SIG-M5 treated with dmso at 0.1 percent for 504 hours (cell line): Measurements from ENCODE around the gene EGFR.

ENCODE experiments used
- DNase-seq: peaks from one replicate; lab custom pipeline; 2025; ENCODE audit not compliant: unreplicated experiment; lab: John Stamatoyannopoulos, UW

The EGFR gene

DNA sequence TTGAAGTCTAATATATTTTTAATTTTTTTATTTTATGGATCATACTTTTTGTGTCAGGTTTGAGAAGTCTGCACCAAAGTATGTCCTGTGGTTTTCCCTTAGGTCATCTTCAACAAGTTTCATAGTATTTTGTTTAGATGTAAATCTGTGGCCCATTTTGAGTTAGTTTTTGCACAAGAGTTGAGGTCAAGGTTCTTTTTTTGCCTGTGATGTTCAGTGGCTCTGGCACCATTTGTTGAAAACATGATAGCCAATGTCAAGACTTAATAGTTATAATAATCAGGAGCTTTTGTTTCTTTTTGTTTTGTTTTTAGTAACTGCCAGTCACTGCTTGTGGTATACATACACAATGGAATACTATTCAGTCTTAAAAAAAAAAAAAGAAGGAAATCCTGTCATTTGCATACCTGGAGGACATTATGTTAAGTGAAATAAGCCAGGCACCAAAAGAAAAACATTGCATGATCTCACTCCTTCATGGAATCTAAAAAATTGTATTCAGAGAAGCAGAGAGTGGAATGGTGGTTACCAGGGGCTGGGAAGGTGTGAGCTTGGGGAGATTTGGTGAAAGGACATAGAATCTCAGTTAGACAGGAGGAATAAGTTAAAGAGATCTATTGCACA, 61.3 kb downstream of the EGFR start:
- no peak for DNase-seq

DNA sequence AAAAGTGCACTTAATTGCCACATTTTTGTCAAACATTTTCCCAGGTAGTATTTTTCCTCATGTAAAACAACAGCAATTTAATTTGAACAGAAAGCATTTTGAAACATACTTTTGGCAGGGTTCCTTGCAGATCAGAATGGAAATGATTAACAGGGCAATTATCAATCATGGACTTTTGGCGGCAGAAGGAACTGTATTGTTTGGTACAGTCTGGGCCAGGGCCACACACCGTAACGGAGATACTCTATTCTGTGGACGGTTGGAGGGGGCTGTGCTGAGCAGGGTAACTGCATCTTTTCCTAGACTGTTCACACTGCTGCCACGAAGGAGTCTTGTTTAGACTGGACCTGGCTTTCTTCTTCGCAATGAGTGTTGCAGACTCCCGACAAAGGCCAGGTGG, 62.3 kb downstream of the EGFR start:
- DNase-seq, result no peak

DNA sequence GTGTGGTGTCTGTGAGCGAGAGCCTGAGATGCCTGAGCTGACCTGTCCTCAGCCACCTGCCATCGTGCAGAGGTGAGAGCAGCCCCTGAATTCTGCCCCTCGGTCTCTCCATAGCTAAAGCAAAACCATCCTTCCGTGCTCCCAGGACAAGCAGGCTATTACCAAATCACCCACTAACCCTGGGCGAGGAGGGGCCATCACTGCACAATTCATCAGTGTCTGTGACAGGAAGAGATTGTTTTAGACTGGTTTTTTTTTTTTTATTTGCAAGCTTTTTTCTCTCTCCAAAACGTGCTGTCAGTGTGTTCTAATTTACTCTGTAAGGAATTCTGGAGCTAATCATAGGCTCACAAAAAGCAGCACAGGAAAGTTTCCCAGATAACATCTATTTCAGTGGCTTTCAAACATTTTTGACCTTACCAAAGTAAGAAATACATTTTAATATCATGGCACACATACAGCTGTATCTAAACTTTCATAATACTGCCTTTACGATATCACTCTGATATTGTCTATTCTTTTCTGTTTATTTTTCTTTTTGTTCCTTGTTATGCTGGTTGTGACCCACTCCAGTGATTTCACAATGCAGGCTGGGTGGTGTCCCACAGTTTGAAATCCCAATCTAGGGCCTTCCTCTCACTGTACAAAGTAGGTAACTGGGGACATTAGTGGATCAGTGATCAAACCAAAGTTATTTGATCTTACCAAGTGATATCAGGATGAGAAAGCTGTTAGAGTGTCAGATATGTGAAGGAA, 62.8 kb downstream of the EGFR start:
- DNase-seq, result no peak

DNA sequence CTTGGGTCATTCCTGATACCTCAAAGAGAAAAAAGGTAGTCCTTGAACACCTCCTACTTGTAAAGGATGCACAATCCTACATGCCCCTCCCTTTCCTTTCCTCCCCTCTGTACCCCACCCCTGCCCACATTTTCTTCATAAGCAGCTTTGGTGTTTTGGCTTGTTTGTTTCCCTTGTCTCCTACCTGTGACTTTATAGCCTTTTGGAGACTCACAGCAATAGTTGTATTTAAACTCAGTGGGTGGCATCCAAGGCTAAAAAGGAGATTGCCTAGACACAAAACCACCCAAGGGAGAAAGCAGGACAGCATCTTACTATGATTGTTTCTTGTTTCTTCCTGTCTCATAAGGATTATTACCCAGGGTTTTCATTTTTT, 63.4 kb downstream of the EGFR start:
- no peak for DNase-seq

DNA sequence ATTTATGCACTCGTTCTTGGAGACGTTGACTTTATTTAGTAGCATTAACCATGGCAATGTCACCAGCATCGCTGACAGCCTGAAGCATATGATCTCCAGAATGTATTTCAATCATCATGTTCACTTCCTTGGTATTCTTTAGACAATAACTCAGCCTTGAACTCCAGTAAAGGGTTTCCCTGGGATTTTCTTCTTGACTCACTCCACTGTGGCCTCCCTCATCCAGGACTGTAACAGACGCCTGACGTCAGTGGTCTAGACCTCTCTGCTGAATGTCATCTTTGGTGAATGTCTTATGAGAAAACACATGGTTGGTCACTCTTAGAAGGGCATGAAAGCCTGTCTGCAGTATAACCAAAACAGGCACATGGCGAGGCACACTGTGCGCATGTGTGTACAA, 64.4 kb downstream of the EGFR start:
- no peak for DNase-seq

DNA sequence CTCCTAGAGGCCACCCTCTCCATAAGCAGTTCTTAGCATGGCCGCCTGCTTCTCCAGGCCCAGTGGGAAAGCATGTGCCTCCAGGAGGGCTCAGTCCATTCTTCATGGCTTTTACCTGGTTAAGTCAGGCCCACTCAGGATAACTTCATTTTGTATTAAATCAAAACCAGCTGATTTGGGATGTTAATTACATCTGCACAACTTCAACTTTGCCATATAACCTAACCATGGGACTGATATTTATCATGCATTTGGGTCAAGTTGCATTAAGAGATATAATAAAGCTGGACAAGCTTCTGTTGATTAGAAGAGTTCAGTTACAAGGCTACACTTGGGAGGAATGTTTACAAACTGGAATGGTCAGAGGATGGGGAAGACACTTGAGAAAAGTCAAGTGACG, 65.5 kb downstream of the EGFR start:
- DNase-seq, result no peak

DNA sequence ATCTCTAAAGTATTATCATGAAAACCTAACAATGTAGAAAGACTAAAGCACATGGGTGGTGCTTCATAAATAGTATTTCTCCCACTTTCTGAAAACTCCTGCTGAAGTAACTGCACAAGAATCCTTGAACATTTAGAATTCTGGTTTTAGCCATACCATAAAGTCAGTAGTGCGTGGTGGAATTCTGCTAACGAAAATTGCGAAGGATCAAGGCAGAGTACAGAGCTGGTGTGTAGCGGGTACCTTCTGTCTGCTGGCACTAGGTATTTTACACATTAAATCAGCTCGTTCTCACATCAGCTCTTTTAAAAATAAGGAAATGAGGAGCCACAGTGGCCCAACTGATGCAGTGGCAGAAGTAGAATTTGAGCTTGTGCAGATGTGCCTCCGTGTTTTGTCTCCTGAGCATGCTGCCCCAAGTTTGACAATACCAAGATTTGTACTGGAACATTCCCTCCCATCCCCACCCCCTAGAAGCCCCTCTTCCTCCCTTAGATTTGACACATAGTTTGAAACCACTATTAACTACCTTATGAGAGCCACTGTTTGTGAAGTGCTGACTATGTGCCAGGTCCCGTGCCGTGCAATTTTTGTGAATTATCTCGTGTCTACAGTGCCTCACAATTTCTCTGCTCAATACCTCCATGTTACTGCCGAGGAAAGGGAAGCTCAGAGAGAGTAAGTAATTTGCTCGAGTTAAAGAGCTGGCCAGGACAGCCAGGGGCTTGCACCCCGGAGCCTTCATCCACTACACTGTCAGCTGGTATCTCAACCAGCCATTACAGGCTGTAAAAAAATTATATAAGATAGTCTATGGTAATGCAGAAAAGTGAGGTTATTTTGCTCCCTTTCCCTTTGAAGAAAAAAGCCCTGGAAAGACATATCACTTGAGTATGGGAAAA, 66.9 kb downstream of the EGFR start:
- DNase-seq, result no peak

DNA sequence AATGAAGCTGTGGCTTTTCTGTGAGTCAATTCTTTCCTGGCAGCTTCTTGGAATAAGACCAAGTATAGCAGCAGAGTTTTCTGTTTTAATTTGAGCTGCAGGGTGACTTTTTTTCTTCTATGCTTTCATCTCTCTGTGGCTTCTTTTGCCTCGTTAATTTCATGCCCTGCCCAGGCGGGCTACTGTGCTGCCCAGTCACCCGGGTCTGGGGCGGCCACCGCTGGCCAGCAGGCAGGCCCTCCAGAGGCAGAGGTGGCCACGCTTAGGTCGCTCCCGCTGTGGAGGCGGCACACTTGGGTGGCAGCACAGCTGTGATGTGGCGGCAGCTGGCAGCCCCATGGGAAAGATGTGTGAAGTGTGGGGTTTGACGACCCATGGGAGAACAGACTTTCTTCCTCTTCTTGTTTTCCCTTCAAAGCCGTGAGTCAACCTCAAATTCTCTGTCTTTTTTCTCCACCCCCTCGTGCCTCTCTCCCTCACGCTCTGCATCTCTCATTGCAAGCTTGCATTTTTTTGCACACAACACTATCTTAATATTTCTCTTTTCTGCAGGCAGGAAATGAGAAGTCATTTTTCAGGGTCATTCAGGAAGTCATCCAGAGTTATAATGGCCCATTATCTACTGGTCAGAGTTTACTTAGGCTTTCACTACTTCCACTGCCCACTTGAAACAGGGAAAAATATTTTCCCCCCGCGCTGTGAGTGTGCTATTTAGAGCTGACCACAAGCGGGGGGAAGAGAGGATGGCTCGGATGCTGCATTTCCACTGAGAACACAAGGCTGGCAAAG, 67.8 kb downstream of the EGFR start:
- no peak for DNase-seq

DNA sequence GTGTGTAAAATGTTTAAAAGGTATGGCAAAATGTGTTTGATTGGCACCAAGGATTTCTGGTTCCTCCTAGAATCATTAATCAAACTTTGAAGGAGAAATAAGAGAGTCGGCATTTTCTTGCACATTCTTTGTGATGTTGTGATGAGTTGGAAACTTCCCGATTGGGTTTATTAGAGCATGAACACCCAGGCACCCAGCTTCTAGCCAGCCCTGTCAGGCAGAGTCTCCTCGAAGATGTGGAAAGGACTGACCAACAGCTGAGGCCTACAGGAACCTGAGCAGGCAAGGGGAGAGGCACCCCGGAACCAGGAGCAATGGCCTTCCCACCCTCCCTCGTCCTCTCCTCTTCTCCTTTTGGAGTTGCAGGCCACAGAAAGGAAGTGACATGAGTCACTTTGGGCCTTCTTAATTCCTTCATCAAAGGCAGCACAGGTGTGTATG, 68.7 kb downstream of the EGFR start:
- DNase-seq, result no peak

DNA sequence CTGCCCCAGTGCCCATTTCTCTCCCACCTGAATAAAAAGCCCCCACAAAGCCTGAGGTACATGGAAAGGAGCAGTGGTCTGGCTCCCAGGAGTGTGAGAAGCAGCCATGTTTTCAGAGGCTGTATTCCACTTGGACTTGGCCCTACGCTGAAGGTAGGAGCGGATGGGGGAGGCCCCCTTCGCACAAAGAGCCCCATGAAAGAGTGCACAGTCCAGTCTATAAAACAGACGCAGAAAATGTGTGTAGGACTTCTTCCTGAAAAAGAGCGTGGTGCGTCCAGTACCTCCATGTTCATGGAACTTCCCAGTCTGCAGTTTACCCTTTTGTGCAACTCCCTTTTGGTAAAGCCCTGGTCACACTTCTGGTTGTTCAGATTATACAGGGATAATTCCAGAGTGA, 69.3 kb downstream of the EGFR start:
- no peak for DNase-seq

DNA sequence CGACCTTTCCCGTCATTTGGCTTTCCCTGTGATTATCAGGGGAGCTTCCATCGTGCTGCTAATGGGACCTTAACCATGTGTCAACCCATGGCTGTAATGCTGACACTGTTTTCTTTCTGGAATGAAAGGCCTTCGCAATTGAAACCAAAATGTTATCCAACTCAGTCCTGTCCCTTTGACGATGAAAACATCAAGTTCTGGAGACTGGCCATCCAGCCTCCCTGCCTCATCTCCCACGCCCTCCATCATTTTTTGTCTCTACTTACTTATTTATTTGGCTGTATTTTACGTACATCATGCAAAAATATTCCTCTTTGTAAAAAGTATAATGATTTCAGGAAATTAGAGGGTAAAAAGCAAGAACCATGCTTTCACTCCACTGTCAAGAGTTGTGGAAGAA, 69.8 kb downstream of the EGFR start:
- DNase-seq, result no peak

DNA sequence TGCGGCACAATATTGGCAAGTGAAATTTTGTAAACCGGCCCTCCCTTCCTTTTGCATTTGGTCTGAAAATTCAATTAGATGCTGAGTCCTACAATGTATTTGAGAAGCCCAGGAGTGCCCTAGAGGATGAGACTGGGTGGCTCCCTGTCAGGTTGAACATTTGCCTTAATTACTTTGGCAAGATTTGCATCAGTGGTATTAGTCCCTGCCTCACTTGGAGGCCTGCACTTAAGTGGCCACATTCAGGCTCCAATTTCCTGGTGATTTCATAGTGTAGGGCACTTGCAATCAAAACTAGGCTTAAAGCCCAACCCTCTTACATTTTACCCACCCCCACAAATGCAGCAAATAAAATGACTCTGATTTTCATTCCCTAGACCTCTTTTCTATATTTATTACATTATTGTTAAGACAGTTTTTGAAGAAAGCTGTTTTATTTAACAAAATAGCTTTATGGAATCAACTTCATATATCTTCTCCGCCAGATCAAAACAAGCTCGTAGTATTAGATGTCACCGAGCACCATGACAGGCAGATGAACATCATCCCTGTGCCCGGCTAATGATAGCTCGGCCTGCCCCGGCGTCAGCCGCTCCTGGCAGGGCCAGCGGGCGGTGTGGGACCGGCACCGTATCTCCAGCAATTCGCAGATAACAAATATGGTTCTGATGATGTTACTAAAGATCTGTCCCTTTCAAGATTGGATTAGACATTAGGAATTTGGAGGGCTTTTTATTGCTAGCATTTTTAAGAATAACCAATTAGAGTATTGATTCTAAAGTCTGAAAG, 73.6 kb downstream of the EGFR start:
- no peak for DNase-seq

DNA sequence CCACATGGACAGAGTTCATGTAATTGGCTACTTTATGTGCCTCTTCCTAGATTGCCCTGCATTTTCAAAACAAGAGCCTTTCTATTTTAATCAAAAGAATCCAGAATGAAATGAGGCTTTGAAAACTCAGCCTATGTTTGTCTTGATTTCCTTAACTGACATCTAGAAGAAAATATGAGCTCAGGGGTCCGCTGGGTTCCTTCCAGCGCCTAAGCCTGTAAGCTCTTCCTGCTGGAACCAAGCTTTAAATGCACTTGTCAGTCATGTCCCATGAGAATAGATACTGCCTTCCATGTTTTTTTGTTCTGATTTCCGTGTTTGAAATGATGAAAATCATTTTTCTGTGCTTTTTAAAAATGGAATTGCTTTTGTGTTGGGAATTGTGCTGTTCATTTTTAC, 74.2 kb downstream of the EGFR start:
- DNase-seq, result no peak

DNA sequence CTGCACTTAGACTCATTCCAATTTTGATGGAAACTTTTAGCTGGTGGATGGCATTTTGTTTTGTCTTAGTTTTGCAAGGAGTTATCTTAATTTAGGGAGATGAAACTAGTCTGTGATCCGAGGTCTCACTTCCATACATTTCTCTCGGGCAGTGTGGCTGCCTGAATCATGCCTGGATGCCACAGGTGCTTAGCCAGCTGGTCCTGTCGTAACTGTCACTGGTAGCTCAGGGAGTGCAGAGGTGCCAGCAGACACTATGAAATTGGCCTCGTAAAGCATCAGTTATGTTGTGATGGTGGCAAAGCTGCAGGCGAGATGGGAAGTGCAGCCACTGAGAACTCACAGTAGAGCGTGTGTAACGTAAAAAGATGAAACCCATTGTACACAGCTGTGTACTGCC, 74.9 kb downstream of the EGFR start:
- no peak for DNase-seq

DNA sequence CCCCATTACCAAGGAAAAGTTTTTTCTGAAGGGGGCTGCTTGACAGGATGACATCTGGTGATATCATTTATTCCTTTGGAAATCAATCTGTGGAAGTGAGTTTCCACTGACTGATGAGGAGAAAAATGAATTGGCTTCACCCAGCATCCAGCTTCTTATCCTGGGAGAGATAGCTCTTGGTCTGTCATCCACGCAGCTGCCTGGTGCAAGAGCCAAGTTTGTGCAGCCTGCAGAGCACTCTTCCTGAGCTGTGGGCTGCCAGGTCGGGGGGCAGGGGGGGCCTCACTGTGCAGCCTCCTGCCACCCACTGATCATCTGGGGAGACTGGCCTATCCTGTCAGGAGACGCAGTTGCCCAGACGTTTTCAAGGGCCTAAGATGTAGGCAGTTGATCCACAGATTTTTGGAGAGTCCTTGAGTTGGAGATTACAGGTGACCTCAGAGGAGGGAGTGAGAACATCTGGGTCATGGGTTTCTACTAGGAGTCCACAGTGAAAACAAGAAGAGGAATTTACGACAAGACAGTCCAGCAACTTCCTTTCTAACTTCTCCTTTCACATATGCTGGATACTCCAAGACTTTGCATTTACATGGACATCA, 75.4 kb downstream of the EGFR start:
- no peak for DNase-seq

DNA sequence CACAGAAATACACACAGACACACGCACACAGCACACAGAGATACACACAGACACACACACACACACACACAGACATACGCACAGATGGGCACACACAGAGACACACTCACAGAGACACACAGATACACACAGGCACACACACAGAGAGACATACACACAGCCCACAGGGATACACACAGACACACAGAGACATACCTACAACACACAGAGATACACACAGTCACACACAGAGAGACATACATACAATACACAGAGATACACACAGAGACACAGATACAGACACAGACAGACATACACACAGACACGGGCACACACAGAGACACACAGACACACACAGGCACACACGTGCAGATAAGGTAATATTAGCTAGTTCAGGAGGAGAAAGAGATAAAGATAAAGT, 76.9 kb downstream of the EGFR start:
- DNase-seq, result no peak

DNA sequence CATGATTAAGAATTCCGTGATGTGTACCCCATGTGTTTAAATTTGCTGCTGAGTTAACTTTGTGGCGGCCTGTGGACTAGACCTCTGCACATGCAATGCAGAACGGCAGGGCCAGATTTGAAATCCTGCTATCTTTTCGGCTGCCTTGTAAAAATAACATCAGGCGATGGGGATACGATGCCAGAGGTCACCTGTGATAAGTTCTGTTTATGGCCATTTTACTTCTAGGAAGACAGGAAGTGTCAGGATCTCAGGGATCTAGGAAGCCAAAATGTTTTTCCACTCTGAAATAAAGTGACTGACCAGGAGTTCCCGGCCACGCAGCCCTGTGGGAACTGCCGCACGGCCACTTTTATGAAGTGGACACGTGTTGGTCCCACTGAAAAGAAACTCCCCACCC, 77.5 kb downstream of the EGFR start:
- DNase-seq, result no peak

DNA sequence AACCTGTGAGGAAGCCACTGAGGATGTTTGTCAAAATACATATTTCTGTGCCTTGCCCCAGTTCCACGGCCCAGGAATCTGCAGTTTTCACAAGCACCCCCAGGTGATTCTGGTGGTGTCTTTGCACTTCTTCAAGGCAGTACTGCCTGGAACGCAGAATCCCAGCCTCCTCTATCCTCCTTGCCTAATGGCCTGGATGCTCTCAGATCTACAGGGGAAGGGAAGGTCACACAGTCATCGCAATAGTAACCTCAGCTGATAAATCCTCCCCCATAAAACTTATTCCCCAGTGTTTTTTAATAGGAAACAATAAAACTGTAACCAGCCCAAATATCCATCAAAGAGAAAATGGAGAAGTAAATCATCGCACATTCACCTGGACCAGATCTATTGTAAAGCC, 78.3 kb downstream of the EGFR start:
- DNase-seq, result no peak

DNA sequence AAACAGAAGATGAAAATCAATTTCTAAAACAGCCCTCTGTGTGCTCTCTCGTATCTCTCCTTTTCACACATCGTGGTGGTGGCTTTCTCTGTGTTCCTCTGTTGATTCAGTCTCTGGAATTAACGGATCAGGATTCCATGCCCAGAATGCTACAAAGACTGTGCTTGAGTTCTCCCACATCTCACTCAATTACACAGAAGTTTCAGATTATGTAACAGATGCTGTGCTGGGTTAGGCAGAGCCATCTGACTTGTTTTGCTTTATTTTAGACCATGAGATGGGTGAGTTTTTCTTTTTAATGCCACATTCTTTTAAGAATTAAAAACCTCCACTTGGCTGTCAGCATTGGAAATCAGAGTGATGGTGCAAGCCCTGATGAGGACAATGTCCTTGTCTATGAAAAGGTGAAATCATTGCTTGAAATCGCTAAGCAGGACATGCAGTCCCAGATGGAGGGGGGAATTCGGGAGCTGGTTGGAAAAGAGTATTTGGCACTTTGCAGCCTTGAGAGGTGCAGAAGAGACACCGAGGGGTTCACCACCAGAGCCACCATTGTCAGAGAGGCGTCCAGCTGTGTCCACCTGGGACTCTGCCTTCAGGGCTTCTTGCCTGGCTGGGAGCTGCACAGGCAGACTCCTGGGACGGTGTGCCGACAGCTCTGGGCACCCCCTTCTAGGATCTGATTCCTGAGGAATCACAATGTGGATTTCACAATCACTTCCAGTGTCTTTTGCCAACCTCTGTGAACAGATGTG, 80.4 kb downstream of the EGFR start:
- no peak for DNase-seq
